Heart left ventricle (tissue), 13 donors: ENCODE data around the gene RPL29.

Experiments used
- CTCF ChIP-seq, 12 donors: fragments of 200-600 bp; sonication (generic) in 4 of 12; IDR thresholded peaks; one replicate each; pipeline versions ENCODE4 v1.5.0 to v1.8.0; 2018 to 2022; ENCODE audit warnings: antibody characterized with exemption in 12 of 12, mild to moderate bottlenecking in 5 of 12
- POLR2A ChIP-seq, 2 donors: fragments of 450-650 bp; IDR thresholded peaks; one replicate each; pipeline ENCODE4 v1.6.1; 2017; ENCODE audit warnings: antibody characterized with exemption in 2 of 2, mild to moderate bottlenecking in 2 of 2, moderate library complexity in 2 of 2
- donor health status: ischemic (EF 13 %, LVEDD 7.1; RV severe dilation, severe dysfunction).
- donor health status: DM: no; HTN: yes; CAD: no.
- donor health status: DM: no; HTN: no; CAD: no.
- donor health status: ischemic (EF 25% LVEDD 6.9; RV normal size, moderate dysfunction).
- donor health status: ischemic (EF 25% LVEDD 5.7; RV mildly dilated, moderate dysfunction).
- donor health status: ischemic (EF 35%, LVEDD 5.7; RV mildly dilated, moderate dysfunction).
- donor health status: nonischemic (EF 11% LVEDD 7.7; RV severe dilation, severe dysfunction).
- donor health status: DM: yes; HTN: yes; CAD: no.
- donor health status: PGD.
- donor health status: ischemic (EF 29% LVEDD 5.4; RV normal size, mild dysfunction).
- donor health status: nonischemic (EF 23%, LVEDD 6.1; RV moderate dilation, normal function).

- TF ChIP-seq CTCF (IDR thresholded peaks at IDR 0.05), result no peak
- no peak for TF ChIP-seq POLR2A (IDR thresholded peaks at IDR 0.05)
Measured at GRCh38 chr3:52039426-52039825, 43.7 kb upstream of the RPL29 start.
